LNCaP clone FGC (cell line): ENCODE measurements around the gene SNRPE.
A peak's percentile ranks its signal among the peaks of the same experiment; 100 is the strongest.

ENCODE experiments used
- DNase-seq: peaks from one replicate; pipeline ENCODE4 v3.0.0-alpha.2; 2011; ENCODE audit warnings: low read depth
- H3K4me3 ChIP-seq: 2 replicates; pipeline ENCODE4 v1.5.1; 2011; ENCODE audit warnings: mild to moderate bottlenecking, low read depth, low read length, control low read depth
- CTCF ChIP-seq: IDR thresholded peaks from 2 replicates; pipeline ENCODE4 v1.5.1; 2012; ENCODE audit warnings: mild to moderate bottlenecking; ENCODE audit not compliant: control insufficient read depth, insufficient read depth; ENCODE audit errors: extremely low read depth

SNRPE gene

GRCh38 chr1:203861379-203862184 is at the start of gene SNRPE:
SNRPE (plus strand) TSS chr1:203861599; CDS start chr1:203861660, 61 bp downstream.
- DNase-seq: peak; percentile 95
- peak within 1 kb of the TSS; percentile 97 for H3K4me3 ChIP-seq
- peak; percentile 97 for TF ChIP-seq CTCF

- no peak overlapping the region for H3K4me3 ChIP-seq
- TF ChIP-seq CTCF: no peak
- no peak for DNase-seq
Measured at GRCh38 chr1:203813581-203814341, 47.6 kb upstream of the SNRPE start.

GRCh38 chr1:203818399-203818798 is 43.0 kb upstream of the SNRPE start:
- no peak for DNase-seq
- no peak overlapping the region for H3K4me3 ChIP-seq
- TF ChIP-seq CTCF: no peak

- TF ChIP-seq CTCF: no peak
- no peak overlapping the region for H3K4me3 ChIP-seq
- DNase-seq: no peak
Measured at GRCh38 chr1:203823306-203823705, 38.1 kb upstream of the SNRPE start.

GRCh38 chr1:203826175-203826574 is 35.2 kb upstream of the SNRPE start:
- TF ChIP-seq CTCF: no peak
- H3K4me3 ChIP-seq: no peak overlapping the region
- DNase-seq: no peak

- DNase-seq: no peak
- no peak for TF ChIP-seq CTCF
- no peak overlapping the region for H3K4me3 ChIP-seq
Measured at GRCh38 chr1:203828002-203828401, 33.4 kb upstream of the SNRPE start.
